IPS-18a (cell line): ENCODE results near the gene GJA10.

Experiments used
- H3K27ac ChIP-seq: one replicate; pipeline ENCODE4 v1.5.1; 2013; ENCODE audit warnings: low read length
- H3K27me3 ChIP-seq: one replicate; pipeline ENCODE4 v1.6.1; 2013; ENCODE audit warnings: mild to moderate bottlenecking, low read length; ENCODE audit not compliant: control insufficient read depth, insufficient read depth
- H3K36me3 ChIP-seq: one replicate; pipeline ENCODE4 v1.6.1; 2013; ENCODE audit warnings: low read depth, low read length; ENCODE audit not compliant: control insufficient read depth
- H3K4me1 ChIP-seq: one replicate; pipeline ENCODE4 v1.6.1; 2013; ENCODE audit warnings: low read depth, low read length; ENCODE audit not compliant: control insufficient read depth
- H3K4me3 ChIP-seq: one replicate; pipeline ENCODE4 v1.5.1; 2013; ENCODE audit warnings: low read length
- H3K9ac ChIP-seq: one replicate; pipeline ENCODE4 v1.6.1; 2013; ENCODE audit warnings: mild to moderate bottlenecking, low read length, moderate library complexity
- H3K9me3 ChIP-seq: one replicate; pipeline ENCODE4 v1.6.1; 2013; ENCODE audit warnings: low read depth, low read length; ENCODE audit not compliant: control insufficient read depth

GJA10 gene

GRCh38 chr6:89938014-89938413, 43.7 kb downstream of the GJA10 start:
- no peaks in the 10 kb centered on the region for H3K27me3 ChIP-seq
- H3K9me3 ChIP-seq: no peaks in the 10 kb centered on the region
- no peaks in the 10 kb centered on the region for H3K36me3 ChIP-seq
- H3K9ac ChIP-seq: no peak overlapping the region
- H3K4me1 ChIP-seq: no peaks in the 10 kb centered on the region
- no peak overlapping the region for H3K4me3 ChIP-seq
- H3K27ac ChIP-seq: no peak overlapping the region

GRCh38 chr6:89939144-89939543, 44.9 kb downstream of the GJA10 start:
- Histone ChIP-seq H3K9me3 (no peaks in the 10 kb centered on the region), H3K4me3 (no peak overlapping the region), H3K27me3 (no peaks in the 10 kb centered on the region), H3K9ac (no peak overlapping the region), H3K4me1 (no peaks in the 10 kb centered on the region), H3K27ac (no peak overlapping the region), H3K36me3 (no peaks in the 10 kb centered on the region)

- Histone ChIP-seq H3K4me3 (no peak overlapping the region), H3K27me3 (no peaks in the 10 kb centered on the region), H3K36me3 (no peaks in the 10 kb centered on the region), H3K9ac (no peak overlapping the region), H3K27ac (no peak overlapping the region), H3K9me3 (no peaks in the 10 kb centered on the region), H3K4me1 (no peaks in the 10 kb centered on the region)
Observed at GRCh38 chr6:89940225-89941027, 46.2 kb downstream of the GJA10 start.

GRCh38 chr6:89941031-89941762, 46.9 kb downstream of the GJA10 start:
- Histone ChIP-seq H3K4me1 (no peaks in the 10 kb centered on the region), H3K27me3 (no peaks in the 10 kb centered on the region), H3K9ac (no peak overlapping the region), H3K9me3 (no peaks in the 10 kb centered on the region), H3K27ac (no peak overlapping the region), H3K4me3 (no peak overlapping the region), H3K36me3 (no peaks in the 10 kb centered on the region)

GRCh38 chr6:89941763-89942497, 47.7 kb downstream of the GJA10 start:
- no peaks in the 10 kb centered on the region for H3K4me1 ChIP-seq
- no peak overlapping the region for H3K27ac ChIP-seq
- no peaks in the 10 kb centered on the region for H3K27me3 ChIP-seq
- H3K9ac ChIP-seq: no peak overlapping the region
- no peaks in the 10 kb centered on the region for H3K36me3 ChIP-seq
- H3K9me3 ChIP-seq: no peaks in the 10 kb centered on the region
- no peak overlapping the region for H3K4me3 ChIP-seq

GRCh38 chr6:89942601-89943000, 48.3 kb downstream of the GJA10 start:
- H3K4me1 ChIP-seq: no peaks in the 10 kb centered on the region
- H3K9ac ChIP-seq: no peak overlapping the region
- H3K4me3 ChIP-seq: no peak overlapping the region
- no peaks in the 10 kb centered on the region for H3K36me3 ChIP-seq
- H3K27ac ChIP-seq: no peak overlapping the region
- H3K9me3 ChIP-seq: no peaks in the 10 kb centered on the region
- no peaks in the 10 kb centered on the region for H3K27me3 ChIP-seq

- no peak overlapping the region for H3K4me3 ChIP-seq
- no peaks in the 10 kb centered on the region for H3K36me3 ChIP-seq
- H3K9me3 ChIP-seq: no peaks in the 10 kb centered on the region
- no peak overlapping the region for H3K27ac ChIP-seq
- H3K27me3 ChIP-seq: no peaks in the 10 kb centered on the region
- no peaks in the 10 kb centered on the region for H3K4me1 ChIP-seq
- no peak overlapping the region for H3K9ac ChIP-seq
Observed at GRCh38 chr6:89944181-89944755, 50.0 kb downstream of the GJA10 start.

- Histone ChIP-seq H3K9ac (no peak overlapping the region), H3K27ac (no peak overlapping the region), H3K36me3 (no peaks in the 10 kb centered on the region), H3K4me3 (no peak overlapping the region), H3K27me3 (no peaks in the 10 kb centered on the region), H3K9me3 (no peaks in the 10 kb centered on the region), H3K4me1 (no peaks in the 10 kb centered on the region)
Observed at GRCh38 chr6:89944826-89945407, 50.6 kb downstream of the GJA10 start.
